PC-9 (cell line): Measurements from ENCODE around the gene NUDT7. TPM values are rescaled to one million over a fixed set of nuclear protein-coding genes. Genes with fewer than 3 reads are reported as not detected.

Source experiments
- BruUV-seq: library from RNA; stranded (reverse); fragments of 400-500 nt; replicated peaks from 2 replicates; lab custom pipeline; 2021; lab: Mats Ljungman, UMichigan
- CTCF ChIA-PET: fragments of 300-600 bp; sonication (Branson Sonifier 250); formaldehyde crosslinking; loops from one replicate; lab custom pipeline; 2022; ENCODE audit warnings: antibody characterized with exemption; lab: Charles Lee
- POLR2A ChIA-PET: fragments of 300-600 bp; sonication (Branson Sonifier 250); formaldehyde crosslinking; loops from one replicate; lab custom pipeline; 2022; ENCODE audit warnings: antibody characterized with exemption; ENCODE audit not compliant: unreplicated experiment; lab: Charles Lee
- DNase-seq, 2 experiments: peaks; one replicate each; pipeline versions ENCODE4 v3.0.0 to v3.0.0-alpha.2; 2015 to 2022; ENCODE audit warnings: mixed read lengths in 1 of 2
- H2AFZ ChIP-seq: fragments of 200-600 bp; sonication (generic); 2 replicates; pipeline ENCODE4 v1.8.1; 2017; ENCODE audit warnings: antibody characterized with exemption
- H3F3A ChIP-seq: fragments of 200-600 bp; sonication (generic); 2 replicates; pipeline ENCODE4 v1.8.1; 2017; ENCODE audit warnings: antibody characterized with exemption, mild to moderate bottlenecking, low read depth; ENCODE audit not compliant: insufficient read depth
- H3K27ac ChIP-seq: fragments of 200-600 bp; sonication (generic); 2 replicates; pipeline ENCODE4 v1.6.1; 2016; ENCODE audit warnings: mixed run types
- H3K27me3 ChIP-seq: fragments of 200-600 bp; sonication (generic); 2 replicates; pipeline ENCODE4 v1.6.1; 2016; ENCODE audit warnings: low read depth, mixed run types; ENCODE audit not compliant: insufficient read depth
- H3K36me3 ChIP-seq: fragments of 200-600 bp; sonication (generic); 2 replicates; pipeline ENCODE4 v1.6.1; 2016; ENCODE audit warnings: low read depth, mixed run types
- H3K4me1 ChIP-seq: fragments of 200-600 bp; sonication (generic); replicated peaks from 2 replicates; pipeline ENCODE4 v1.6.1; 2016; ENCODE audit warnings: mixed run types; ENCODE audit not compliant: insufficient read depth
- H3K4me2 ChIP-seq: fragments of 200-600 bp; sonication (generic); 2 replicates; pipeline ENCODE4 v1.6.1; 2017; ENCODE audit warnings: mixed run types
- H3K4me3 ChIP-seq: fragments of 200-600 bp; sonication (generic); 2 replicates; pipeline ENCODE4 v1.6.1; 2016; ENCODE audit warnings: mixed run types
- H3K79me2 ChIP-seq: fragments of 200-600 bp; sonication (generic); 2 replicates; pipeline ENCODE4 v1.6.1; 2017; ENCODE audit warnings: low read depth, mixed run types
- H3K9me2 ChIP-seq: fragments of 200-600 bp; sonication (generic); 2 replicates; pipeline ENCODE4 v1.8.1; 2017; ENCODE audit warnings: mild to moderate bottlenecking; ENCODE audit not compliant: insufficient read depth
- H3K9me3 ChIP-seq: fragments of 200-600 bp; sonication (generic); 2 replicates; pipeline ENCODE4 v1.8.1; 2016; ENCODE audit warnings: low read depth; ENCODE audit not compliant: insufficient read depth
- H4K20me1 ChIP-seq: fragments of 200-600 bp; sonication (generic); 2 replicates; pipeline ENCODE4 v1.8.1; 2017; ENCODE audit not compliant: insufficient read depth
- CTCF ChIP-seq: fragments of 200-600 bp; sonication (generic); conservative IDR thresholded peaks from 2 replicates; pipeline ENCODE4 v1.6.1; 2017; ENCODE audit warnings: mixed run types, antibody characterized with exemption, mild to moderate bottlenecking, moderate library complexity
- EZH2 ChIP-seq: fragments of 200-600 bp; sonication (generic); IDR thresholded peaks from 2 replicates; pipeline ENCODE4 v1.8.0; 2017; ENCODE audit warnings: antibody characterized with exemption, low read depth
- intact Hi-C: fragments of 100-400 bp; cut with micrococcal nuclease; formaldehyde crosslinking; loops from one replicate; pipeline ENCODE4 v1.10.0; 2022; ENCODE audit not compliant: unreplicated experiment
- total RNA-seq: library from RNA; stranded (reverse); gene quantifications from 2 replicates; pipeline ENCODE4 v1.2.3, GENCODE V29; 2021

The NUDT7 gene
- total RNA-seq, 1 experiment from 2014 or later: not detected

- no peak overlapping the region for H3K4me2 ChIP-seq
- no peak for DNase-seq
- ChIA-PET POLR2A (no interaction called here), CTCF (no interaction called here)
- no peak overlapping the region for H3K4me3 ChIP-seq
- H2AFZ ChIP-seq: no peak overlapping the region
- H3F3A ChIP-seq: no peaks in the 10 kb centered on the region
- no peak overlapping the region for H3K27ac ChIP-seq
- H3K36me3 ChIP-seq: no peaks in the 10 kb centered on the region
- no peaks in the 10 kb centered on the region for H3K79me2 ChIP-seq
- no peaks in the 10 kb centered on the region for H3K9me3 ChIP-seq
- no peaks in the 10 kb centered on the region for H3K4me1 ChIP-seq
- H3K9me2 ChIP-seq: no peaks in the 10 kb centered on the region
- no TSS peak for BruUV-seq
- peaks cover 49% of the 10 kb centered on the region for H3K27me3 ChIP-seq
- intact Hi-C loops: no loop called here
- no peaks in the 10 kb centered on the region for H4K20me1 ChIP-seq
- TF ChIP-seq EZH2 (no peak), CTCF (no peak)
Observed at GRCh38 chr16:77684181-77684526, 38.2 kb upstream of the NUDT7 start.

- Histone ChIP-seq H3K9me3 (no peaks in the 10 kb centered on the region), H3K9me2 (no peaks in the 10 kb centered on the region), H4K20me1 (no peaks in the 10 kb centered on the region), H3K79me2 (no peaks in the 10 kb centered on the region), H3F3A (no peaks in the 10 kb centered on the region), H3K4me3 (no peak overlapping the region), H3K27ac (no peak overlapping the region), H3K4me1 (no peaks in the 10 kb centered on the region), H3K27me3 (peaks cover 61% of the 10 kb centered on the region), H3K4me2 (no peak overlapping the region), H3K36me3 (no peaks in the 10 kb centered on the region), H2AFZ (no peak overlapping the region)
- intact Hi-C loops: no loop called here
- no peak for TF ChIP-seq EZH2
- TF ChIP-seq CTCF: no peak
- no peak for DNase-seq
- BruUV-seq: no TSS peak
- POLR2A ChIA-PET: no interaction called here
- CTCF ChIA-PET: no interaction called here
Observed at GRCh38 chr16:77686385-77686784, 35.9 kb upstream of the NUDT7 start.

- ChIA-PET POLR2A (no interaction called here), CTCF (no interaction called here)
- no peaks in the 10 kb centered on the region for H3K36me3 ChIP-seq
- H3K27ac ChIP-seq: no peak overlapping the region
- no peak overlapping the region for H3K4me3 ChIP-seq
- no TSS peak for BruUV-seq
- intact Hi-C loops: no loop called here
- no peak overlapping the region for H3K4me2 ChIP-seq
- H3F3A ChIP-seq: no peaks in the 10 kb centered on the region
- no peaks in the 10 kb centered on the region for H3K9me2 ChIP-seq
- TF ChIP-seq EZH2: no peak
- TF ChIP-seq CTCF: no peak
- no peaks in the 10 kb centered on the region for H3K9me3 ChIP-seq
- H2AFZ ChIP-seq: no peak overlapping the region
- H3K79me2 ChIP-seq: no peaks in the 10 kb centered on the region
- H3K27me3 ChIP-seq: peaks cover 51% of the 10 kb centered on the region
- no peaks in the 10 kb centered on the region for H4K20me1 ChIP-seq
- H3K4me1 ChIP-seq: no peaks in the 10 kb centered on the region
- DNase-seq: no peak
Observed at GRCh38 chr16:77689971-77690370, 32.3 kb upstream of the NUDT7 start.
